Naive thymus-derived CD4-positive, alpha-beta T cell (primary cell): Measurements from ENCODE around the gene WHAMM. TPM values are rescaled to one million over a fixed set of nuclear protein-coding genes. Genes with fewer than 3 reads are reported as not detected.

Experiments
- ATAC-seq: fragments of 150-1000 bp; cut with Tn5 transposase; 2 replicates; pipeline ENCODE4 v1.10.0; 2021; ENCODE audit warnings: mild to moderate bottlenecking, moderate library complexity
- CTCF ChIA-PET: fragments of 350-600 bp; sonication (Branson Sonifier 250); formaldehyde crosslinking; loops from one replicate; lab custom pipeline; 2021; ENCODE audit warnings: antibody characterized with exemption; lab: Charles Lee
- POLR2A ChIA-PET: fragments of 350-600 bp; sonication (Branson Sonifier 250); formaldehyde crosslinking; loops from one replicate; lab custom pipeline; 2021; ENCODE audit warnings: antibody characterized with exemption, inconsistent platforms; lab: Charles Lee
- DNase-seq, 9 donors: peaks; one replicate each; pipeline versions ENCODE4 v3.0.0 to v3.0.0-alpha.2; 2020 to 2022; ENCODE audit warnings: mixed read lengths in 1 of 9
- H3K27ac ChIP-seq: one replicate; pipeline ENCODE4 v1.7.0; 2013; ENCODE audit warnings: mild to moderate bottlenecking, low read depth, low read length, moderate library complexity
- H3K27me3 ChIP-seq, 2 donors: one replicate each; pipeline ENCODE4 v1.7.0; 2013; ENCODE audit warnings: low read length in 2 of 2, mild to moderate bottlenecking in 2 of 2, moderate library complexity in 2 of 2; ENCODE audit not compliant: control insufficient read depth in 2 of 2, insufficient read depth in 2 of 2
- H3K36me3 ChIP-seq, 3 experiments: 1 replicate in 2 of 3; 2 replicates in 1 of 3; pipeline ENCODE4 v1.7.0; 2013; ENCODE audit warnings: low read length in 3 of 3, mild to moderate bottlenecking in 3 of 3, moderate library complexity in 1 of 3; ENCODE audit not compliant: insufficient read depth in 3 of 3, control insufficient read depth in 2 of 3
- H3K4me1 ChIP-seq, 2 donors: one replicate each; pipeline ENCODE4 v1.7.0; 2013; ENCODE audit warnings: low read length in 2 of 2, mild to moderate bottlenecking in 2 of 2, moderate library complexity in 1 of 2; ENCODE audit not compliant: control insufficient read depth in 2 of 2, insufficient read depth in 2 of 2
- H3K4me3 ChIP-seq: 2 replicates; pipeline ENCODE4 v1.7.0; 2013; ENCODE audit warnings: mild to moderate bottlenecking, low read length
- H3K9me3 ChIP-seq, 3 experiments: 1 replicate in 2 of 3; 2 replicates in 1 of 3; pipeline ENCODE4 v1.7.0; 2013; ENCODE audit warnings: low read length in 3 of 3; ENCODE audit not compliant: control insufficient read depth in 2 of 3
- H3K27ac Mint-ChIP-seq, 9 donors: one replicate each; pipeline ENCODE4 v1.8.0; 2020 to 2022; ENCODE audit warnings: mixed read lengths in 9 of 9, mild to moderate bottlenecking in 8 of 9, moderate library complexity in 5 of 9, inconsistent platforms in 2 of 9
- H3K27me3 Mint-ChIP-seq, 5 donors: one replicate each; pipeline ENCODE4 v1.8.0; 2021 to 2022; ENCODE audit warnings: mixed read lengths in 5 of 5, mild to moderate bottlenecking in 1 of 5
- H3K36me3 Mint-ChIP-seq, 5 donors: one replicate each; pipeline ENCODE4 v1.8.0; 2020 to 2022; ENCODE audit warnings: mixed read lengths in 5 of 5, mild to moderate bottlenecking in 3 of 5, inconsistent platforms in 1 of 5
- H3K4me1 Mint-ChIP-seq, 7 donors: one replicate each; pipeline ENCODE4 v1.8.0; 2020 to 2022; ENCODE audit warnings: mixed read lengths in 7 of 7, mild to moderate bottlenecking in 3 of 7, inconsistent platforms in 1 of 7
- H3K4me3 Mint-ChIP-seq, 10 donors: one replicate each; pipeline ENCODE4 v1.8.0; 2020 to 2022; ENCODE audit warnings: mild to moderate bottlenecking in 10 of 10, mixed read lengths in 10 of 10, moderate library complexity in 6 of 10, inconsistent platforms in 2 of 10
- H3K9me3 Mint-ChIP-seq, 11 donors: one replicate each; pipeline ENCODE4 v1.8.0; 2020 to 2022; ENCODE audit warnings: mixed read lengths in 11 of 11, mild to moderate bottlenecking in 4 of 11, inconsistent platforms in 1 of 11, moderate library complexity in 1 of 11
- intact Hi-C, 2 donors: fragments of 100-400 bp; cut with micrococcal nuclease; formaldehyde crosslinking; loops; one replicate each; pipeline ENCODE4 v1.15.1; 2023
- polyA plus RNA-seq, 2 donors: library from polyadenylated mRNA; unstranded; fragments of 300-500 nt; fragmentation: Illumina TruSeq; gene quantifications; one replicate each; pipeline ENCODE4 v1.2.3, GENCODE V29; 2021
- total RNA-seq, 6 experiments: library from RNA in 5 of 6; stranded (reverse) in 5 of 6; gene quantifications; 1 replicate in 5 of 6; 2 replicates in 1 of 6; pipeline ENCODE4 v1.2.3 and lab custom pipeline; 2021 to 2026

WHAMM gene
- total and polyA plus RNA-seq, 7 experiments from 2014 or later: 3.5 to 72.2 (median 30.8) TPM

DNA sequence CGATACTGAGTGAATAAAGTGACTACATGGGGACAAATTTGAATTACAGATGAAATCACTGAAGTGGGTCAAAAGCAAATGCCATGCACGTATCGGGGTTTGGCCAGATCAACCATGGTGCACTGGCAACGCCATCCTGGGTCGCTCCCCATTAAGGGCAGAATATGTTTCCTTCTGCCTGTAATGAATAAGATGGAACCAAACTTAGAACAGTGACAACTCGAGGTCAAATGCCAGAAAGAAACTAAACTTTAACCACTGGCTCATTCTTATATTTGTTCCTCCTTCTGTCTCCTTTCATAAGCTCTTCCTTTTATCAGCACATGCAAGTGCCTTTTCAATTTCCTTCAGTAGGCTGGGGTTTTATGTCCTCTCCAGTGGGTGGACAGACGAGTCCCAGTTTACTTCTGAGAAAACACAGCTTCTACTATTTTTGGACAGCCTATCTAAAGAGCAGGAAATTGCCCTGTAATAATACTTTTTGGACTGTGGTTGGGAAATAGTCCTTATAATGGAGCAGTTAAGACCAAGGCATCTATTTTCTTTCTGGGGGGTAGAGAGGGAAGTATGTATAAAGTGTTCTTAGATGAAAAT, 61.4 kb downstream of the WHAMM start:
- Histone ChIP-seq H3K36me3 (no peaks in the 10 kb centered on the region), H3K27ac (no peak overlapping the region), H3K4me3 (no peak overlapping the region), H3K27me3 (no peaks in the 10 kb centered on the region), H3K4me1 (no peaks in the 10 kb centered on the region), H3K9me3 (no peaks in the 10 kb centered on the region)
- H3K4me3 Mint-ChIP-seq: no peak overlapping the region
- CTCF ChIA-PET: no interaction called here
- intact Hi-C loops: no loop called here
- no peak for ATAC-seq
- H3K36me3 Mint-ChIP-seq: peaks cover 0 to 19% (median 3%) of the 10 kb centered on the region in 5 donors
- no peak for DNase-seq
- H3K27me3 Mint-ChIP-seq: peaks cover 0 to 21% (median 0%) of the 10 kb centered on the region in 5 donors
- no peaks in the 10 kb centered on the region for H3K4me1 Mint-ChIP-seq
- peaks cover 0 to 1% (median 0%) of the 10 kb centered on the region in 11 donors for H3K9me3 Mint-ChIP-seq
- H3K27ac Mint-ChIP-seq: no peak overlapping the region
- POLR2A ChIA-PET: no interaction called here

DNA sequence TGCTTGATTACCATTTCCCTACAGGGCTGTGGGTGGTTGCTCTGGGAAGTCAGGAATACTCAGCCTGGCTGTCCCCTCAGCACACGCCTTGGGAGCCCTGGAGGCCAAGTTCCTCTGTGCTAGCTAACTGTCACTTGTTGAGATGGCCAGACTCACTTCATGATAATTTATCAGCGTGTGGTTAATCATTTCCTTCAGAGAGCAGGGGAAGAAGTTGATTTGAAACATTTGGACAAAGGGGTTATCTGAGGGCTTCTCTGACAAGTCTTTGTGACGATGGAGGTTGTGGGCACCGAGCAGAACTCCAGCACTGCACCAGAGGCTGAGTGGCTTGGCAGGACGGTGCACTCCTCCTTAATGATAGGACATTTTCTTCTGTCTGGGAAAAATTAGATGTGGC, 61.9 kb downstream of the WHAMM start:
- no peak overlapping the region for H3K27ac Mint-ChIP-seq
- ChIA-PET CTCF (no interaction called here), POLR2A (no interaction called here)
- ATAC-seq (peak; percentile 51), DNase-seq (no peak)
- peaks cover 0 to 21% (median 0%) of the 10 kb centered on the region in 5 donors for H3K27me3 Mint-ChIP-seq
- Histone ChIP-seq H3K4me1 (no peaks in the 10 kb centered on the region), H3K27me3 (no peaks in the 10 kb centered on the region), H3K9me3 (no peaks in the 10 kb centered on the region), H3K4me3 (no peak overlapping the region), H3K36me3 (no peaks in the 10 kb centered on the region), H3K27ac (no peak overlapping the region)
- H3K9me3 Mint-ChIP-seq: peaks cover 0 to 1% (median 0%) of the 10 kb centered on the region in 11 donors
- intact Hi-C loops: no loop called here
- peaks cover 0 to 19% (median 3%) of the 10 kb centered on the region in 5 donors for H3K36me3 Mint-ChIP-seq
- H3K4me3 Mint-ChIP-seq: no peak overlapping the region
- H3K4me1 Mint-ChIP-seq: no peaks in the 10 kb centered on the region

GRCh38 chr15:82871832-82872484, 62.5 kb downstream of the WHAMM start:
- H3K36me3 Mint-ChIP-seq: peaks cover 0 to 19% (median 3%) of the 10 kb centered on the region in 5 donors
- H3K4me3 ChIP-seq: no peak overlapping the region
- no peaks in the 10 kb centered on the region for H3K9me3 ChIP-seq
- ATAC-seq (no peak), DNase-seq (no peak)
- no peaks in the 10 kb centered on the region for H3K36me3 ChIP-seq
- H3K27me3 Mint-ChIP-seq: peaks cover 0 to 21% (median 0%) of the 10 kb centered on the region in 5 donors
- intact Hi-C loops: no loop called here
- ChIA-PET CTCF (no interaction called here), POLR2A (no interaction called here)
- peak overlapping the region in 1 of 10 donors; percentile 8 for H3K4me3 Mint-ChIP-seq
- H3K27ac ChIP-seq: no peak overlapping the region
- no peak overlapping the region for H3K27ac Mint-ChIP-seq
- no peaks in the 10 kb centered on the region for H3K4me1 Mint-ChIP-seq
- no peaks in the 10 kb centered on the region for H3K27me3 ChIP-seq
- peaks cover 0 to 1% (median 0%) of the 10 kb centered on the region in 11 donors for H3K9me3 Mint-ChIP-seq
- no peaks in the 10 kb centered on the region for H3K4me1 ChIP-seq

DNA sequence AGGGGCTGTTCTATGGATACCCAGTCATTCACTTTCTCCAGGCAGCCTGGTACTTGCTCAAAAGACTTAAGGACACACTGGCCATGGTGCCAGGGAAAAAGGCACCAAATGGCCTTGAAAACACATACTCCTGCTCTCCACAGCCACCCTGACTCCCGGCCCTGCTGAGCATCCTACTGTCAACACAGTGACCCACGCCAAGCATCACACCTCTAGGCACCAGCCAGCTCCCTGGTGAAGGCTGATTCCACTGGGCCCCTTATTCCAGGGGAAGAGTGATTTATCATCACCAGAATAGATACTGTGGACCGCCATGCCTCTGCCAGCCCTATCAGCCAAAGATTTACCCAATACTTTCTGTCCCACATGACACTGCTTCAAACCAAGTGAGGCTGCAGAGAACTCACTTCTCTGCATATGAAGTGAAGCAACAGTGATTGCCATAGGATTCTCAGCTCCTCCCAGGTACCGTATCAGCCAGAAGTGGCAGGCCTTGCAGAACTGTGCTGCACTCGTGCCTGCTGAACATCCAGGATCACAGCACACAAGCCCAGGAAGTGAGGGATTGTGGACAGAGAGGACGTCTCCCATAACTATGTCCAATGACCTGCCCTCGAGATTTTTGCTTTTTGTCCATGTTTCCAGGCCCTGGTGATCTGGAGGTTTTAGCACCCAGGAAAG, 63.7 kb downstream of the WHAMM start:
- intact Hi-C loops: no loop called here
- CTCF ChIA-PET: no interaction called here
- POLR2A ChIA-PET: no interaction called here
- Mint-ChIP-seq H3K4me1 (no peaks in the 10 kb centered on the region), H3K4me3 (no peak overlapping the region), H3K27ac (no peak overlapping the region), H3K36me3 (peaks cover 0 to 19% (median 3%) of the 10 kb centered on the region in 5 donors), H3K27me3 (peaks cover 0 to 16% (median 0%) of the 10 kb centered on the region in 5 donors), H3K9me3 (peaks cover 0 to 1% (median 0%) of the 10 kb centered on the region in 11 donors)
- no peak overlapping the region for H3K4me3 ChIP-seq
- H3K9me3 ChIP-seq: no peaks in the 10 kb centered on the region
- DNase-seq: no peak
- no peaks in the 10 kb centered on the region for H3K4me1 ChIP-seq
- no peaks in the 10 kb centered on the region for H3K36me3 ChIP-seq
- no peak for ATAC-seq
- H3K27me3 ChIP-seq: no peaks in the 10 kb centered on the region
- no peak overlapping the region for H3K27ac ChIP-seq

DNA sequence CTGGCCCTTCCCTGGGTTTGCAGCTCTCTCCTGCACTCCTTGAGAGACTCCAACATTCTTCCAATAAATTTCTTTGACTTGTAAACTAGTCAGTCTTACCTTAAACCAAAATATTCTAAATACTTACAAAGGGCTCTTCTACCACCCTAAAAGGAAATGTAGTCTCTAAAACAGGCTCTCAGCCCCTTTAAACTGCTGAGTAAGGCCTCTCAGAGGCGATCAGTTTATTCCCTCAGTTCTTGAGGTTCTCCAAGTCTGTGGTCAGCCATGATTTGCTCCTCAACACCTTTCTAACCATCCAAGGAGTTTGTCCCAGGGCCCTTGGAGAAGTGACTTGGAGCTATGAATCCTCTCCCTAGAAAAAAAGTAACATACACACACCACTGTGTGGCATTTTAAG, 64.8 kb downstream of the WHAMM start:
- Mint-ChIP-seq H3K27me3 (peaks cover 0 to 11% (median 0%) of the 10 kb centered on the region in 5 donors), H3K9me3 (no peaks in the 10 kb centered on the region), H3K27ac (no peak overlapping the region), H3K36me3 (peaks cover 0 to 19% (median 5%) of the 10 kb centered on the region in 5 donors), H3K4me3 (no peak overlapping the region), H3K4me1 (no peaks in the 10 kb centered on the region)
- DNase-seq (no peak), ATAC-seq (no peak)
- Histone ChIP-seq H3K4me1 (no peaks in the 10 kb centered on the region), H3K9me3 (no peaks in the 10 kb centered on the region), H3K27ac (no peak overlapping the region), H3K4me3 (no peak overlapping the region), H3K27me3 (no peaks in the 10 kb centered on the region), H3K36me3 (no peaks in the 10 kb centered on the region)
- ChIA-PET POLR2A (no interaction called here), CTCF (no interaction called here)
- intact Hi-C loops: no loop called here

DNA sequence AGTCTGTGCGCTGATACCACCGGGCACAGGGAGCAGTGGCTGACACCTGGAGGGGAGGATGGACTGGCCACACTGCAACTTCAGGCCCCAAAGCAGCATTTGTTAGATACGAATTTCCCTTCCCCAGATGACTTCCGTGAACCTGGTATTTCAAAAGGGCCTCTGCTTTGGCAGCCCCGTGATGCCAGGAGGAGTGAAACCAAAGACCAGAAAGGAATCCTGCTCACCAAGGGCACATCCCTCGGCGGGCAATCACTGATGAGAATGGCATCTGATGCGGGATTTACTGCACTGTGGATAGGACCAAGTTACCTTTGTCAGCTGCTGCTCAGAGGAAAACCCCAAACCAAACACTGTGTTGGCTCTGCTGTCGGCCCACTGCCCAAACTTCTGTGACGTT, 65.5 kb downstream of the WHAMM start:
- CTCF ChIA-PET: no interaction called here

More for the DNA sequence above, 65.5 kb downstream of the WHAMM start:
- Mint-ChIP-seq H3K4me1 (no peaks in the 10 kb centered on the region), H3K36me3 (peaks cover 0 to 19% (median 5%) of the 10 kb centered on the region in 5 donors), H3K27ac (no peak overlapping the region), H3K27me3 (peaks cover 0 to 11% (median 0%) of the 10 kb centered on the region in 5 donors), H3K4me3 (no peak overlapping the region), H3K9me3 (no peaks in the 10 kb centered on the region)
- intact Hi-C loops: no loop called here
- Histone ChIP-seq H3K36me3 (no peaks in the 10 kb centered on the region), H3K4me3 (no peak overlapping the region), H3K27me3 (no peaks in the 10 kb centered on the region), H3K9me3 (no peaks in the 10 kb centered on the region), H3K27ac (no peak overlapping the region), H3K4me1 (no peaks in the 10 kb centered on the region)
- POLR2A ChIA-PET: no interaction called here
- ATAC-seq: no peak
- DNase-seq: no peak
